GM12891 (cell line): Measurements from ENCODE around the gene OR12D1.

Experiments
- POLR2A ChIP-seq: IDR thresholded peaks from 2 replicates; pipeline ENCODE4 v1.6.1; 2011; ENCODE audit warnings: low read depth, low read length, control low read depth
- POLR2AphosphoS5 ChIP-seq: IDR thresholded peaks from 2 replicates; pipeline ENCODE4 v1.6.1; 2011; ENCODE audit warnings: low read depth, low read length, control low read depth

DNA sequence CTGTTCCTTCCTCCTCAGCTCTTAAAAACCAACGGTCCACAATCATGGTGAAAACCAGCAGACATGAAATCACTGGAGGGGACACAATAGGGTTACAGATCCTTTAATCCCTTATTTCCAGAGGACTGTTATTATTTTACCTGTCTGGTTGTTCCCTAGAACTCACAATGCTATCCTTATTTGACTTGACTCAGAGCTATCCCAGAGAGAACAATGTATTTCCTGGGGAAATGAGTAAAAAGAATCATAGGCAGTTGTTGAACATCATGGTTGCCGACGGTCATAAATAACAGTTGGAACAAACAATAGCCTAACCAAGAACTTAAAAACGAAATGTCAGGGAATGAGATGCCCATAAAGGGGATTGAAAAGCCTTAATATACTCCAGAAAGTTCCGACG lies 51.5 kb downstream of the OR12D1 start:
- TF ChIP-seq POLR2A (no peak), POLR2AphosphoS5 (no peak)
